ENCODE measurements around the gene CENPS. TPM values are rescaled to one million over a fixed set of nuclear protein-coding genes. Genes with fewer than 3 reads are reported as not detected.

CENPS gene
- total RNA-seq, 2 donors from 2014 or later: 23.1 to 30.8 TPM

DNA sequence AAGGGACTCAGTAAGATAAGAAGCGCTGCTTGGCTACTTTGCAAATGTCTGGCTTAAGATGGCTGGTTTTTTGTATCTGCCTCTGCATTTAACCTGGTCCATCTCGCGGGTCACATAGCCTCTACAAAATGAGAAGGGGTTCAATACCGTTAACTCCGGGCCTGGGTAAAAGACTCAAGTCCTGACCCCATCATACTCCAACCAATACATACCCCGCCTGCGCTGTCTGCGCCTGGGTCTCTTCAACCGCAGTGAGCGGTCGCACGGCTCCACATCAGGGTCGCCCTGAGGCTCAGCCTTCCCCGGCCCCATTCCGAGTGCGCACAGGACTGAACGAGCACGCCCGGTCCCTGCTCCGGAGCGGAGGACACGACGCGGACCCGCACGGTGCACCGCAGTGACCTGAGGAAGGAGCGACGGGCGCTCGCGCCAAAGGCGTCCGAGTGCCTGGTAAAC is 31.9 kb upstream of the CENPS start:
- H3K36me3 ChIP-seq (ENCODE audit: control insufficient read depth, insufficient read depth, low read length): peaks cover 18% of the 10 kb centered on the region
- H3K27me3 ChIP-seq (ENCODE audit: control insufficient read depth, insufficient read depth, low read length, poor library complexity, severe bottlenecking): no peaks in the 10 kb centered on the region
- peak overlapping the region; percentile 73 for H3K9ac ChIP-seq (ENCODE audit: extremely low read depth, low read length, poor library complexity, severe bottlenecking)
- H3K27ac ChIP-seq (ENCODE audit: low read depth, low read length): peak overlapping the region; percentile 78
- no peaks in the 10 kb centered on the region for H3K27me3 Mint-ChIP-seq (ENCODE audit: insufficient read depth)
- H3K27ac Mint-ChIP-seq: peak overlapping the region; percentile 95
- H3K4me3 Mint-ChIP-seq: peak overlapping the region; percentile 79
- peaks cover 28% of the 10 kb centered on the region for H3K36me3 Mint-ChIP-seq (ENCODE audit: low read depth)
- TF ChIP-seq, protein P1, sequence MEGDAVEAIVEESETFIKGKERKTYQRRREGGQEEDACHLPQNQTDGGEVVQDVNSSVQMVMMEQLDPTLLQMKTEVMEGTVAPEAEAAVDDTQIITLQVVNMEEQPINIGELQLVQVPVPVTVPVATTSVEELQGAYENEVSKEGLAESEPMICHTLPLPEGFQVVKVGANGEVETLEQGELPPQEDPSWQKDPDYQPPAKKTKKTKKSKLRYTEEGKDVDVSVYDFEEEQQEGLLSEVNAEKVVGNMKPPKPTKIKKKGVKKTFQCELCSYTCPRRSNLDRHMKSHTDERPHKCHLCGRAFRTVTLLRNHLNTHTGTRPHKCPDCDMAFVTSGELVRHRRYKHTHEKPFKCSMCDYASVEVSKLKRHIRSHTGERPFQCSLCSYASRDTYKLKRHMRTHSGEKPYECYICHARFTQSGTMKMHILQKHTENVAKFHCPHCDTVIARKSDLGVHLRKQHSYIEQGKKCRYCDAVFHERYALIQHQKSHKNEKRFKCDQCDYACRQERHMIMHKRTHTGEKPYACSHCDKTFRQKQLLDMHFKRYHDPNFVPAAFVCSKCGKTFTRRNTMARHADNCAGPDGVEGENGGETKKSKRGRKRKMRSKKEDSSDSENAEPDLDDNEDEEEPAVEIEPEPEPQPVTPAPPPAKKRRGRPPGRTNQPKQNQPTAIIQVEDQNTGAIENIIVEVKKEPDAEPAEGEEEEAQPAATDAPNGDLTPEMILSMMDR (conservative IDR thresholded peaks at IDR 0.05): no peak
- H3K4me3 ChIP-seq (ENCODE audit: low read length): peak overlapping the region; percentile 87
- peaks cover 9% of the 10 kb centered on the region for H3K9me3 ChIP-seq (ENCODE audit: control insufficient read depth, low read length)
- peaks cover 14% of the 10 kb centered on the region for H3K4me1 Mint-ChIP-seq
- DNase-seq: no peak
- H3K9me3 Mint-ChIP-seq: peaks cover 10% of the 10 kb centered on the region
- no peaks in the 10 kb centered on the region for H3K4me1 ChIP-seq (ENCODE audit: control insufficient read depth, insufficient read depth, low read length)
- 2 to 3% methylated on average over 17 to 34 of the region's 34 CpGs for WGBS, 2 experiments (ENCODE audit: insufficient coverage in 1 of 2, insufficient read length in 1 of 2)

DNA sequence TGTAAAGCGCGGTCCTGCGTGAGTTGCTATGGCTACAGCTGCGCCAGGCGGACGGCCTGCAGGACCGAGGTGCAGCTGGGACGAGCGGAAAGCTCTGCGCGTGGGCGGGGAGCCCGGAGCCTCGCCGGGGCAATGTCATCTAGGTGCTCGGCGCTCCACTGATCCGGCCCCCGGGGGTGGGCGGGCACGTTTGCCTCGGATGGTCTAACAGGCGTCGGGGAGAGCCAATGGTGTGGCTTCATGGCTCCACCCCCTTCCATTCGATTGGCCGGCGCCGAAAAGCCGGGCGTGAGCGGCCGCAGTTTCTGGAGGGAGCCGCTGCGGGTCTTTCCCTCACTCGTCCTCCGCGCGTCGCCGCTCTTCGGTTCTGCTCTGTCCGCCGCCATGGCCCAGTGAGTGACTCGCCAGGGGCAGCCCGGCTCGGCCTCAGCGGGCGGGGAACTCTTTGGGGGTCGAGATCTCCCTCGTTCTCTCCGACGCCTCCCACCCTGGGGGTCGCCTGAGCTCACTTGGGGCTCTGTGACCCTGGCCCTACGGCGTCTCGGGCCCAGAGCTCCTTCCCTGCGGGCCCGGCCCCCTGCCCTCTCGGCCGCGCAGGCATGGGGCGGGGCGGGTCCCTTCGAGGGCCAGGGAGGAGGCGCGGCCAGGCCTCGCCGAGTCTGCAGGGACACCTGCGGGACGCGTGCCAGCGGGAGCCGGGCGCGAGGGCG is 31.3 kb upstream of the CENPS start, which contains the start of gene PGD:
Gene PGD (plus strand): TSS at position 331 of the 710 bp plus-strand sequence. CDS start 54 bp downstream, at position 385.
- Mint-ChIP-seq H3K4me3 (peak within 1 kb of the TSS; percentile 79), H3K36me3 (ENCODE audit: low read depth) (peaks cover 32% of the 10 kb centered on the region), H3K27me3 (ENCODE audit: insufficient read depth) (no peaks in the 10 kb centered on the region), H3K4me1 (peaks cover 14% of the 10 kb centered on the region), H3K9me3 (peaks cover 8% of the 10 kb centered on the region), H3K27ac (peak within 1 kb of the TSS; percentile 95)
- peak; percentile 99 for DNase-seq
- TF ChIP-seq, protein P1 (conservative IDR thresholded peaks at IDR 0.05): peak; percentile 24
- Histone ChIP-seq H3K27ac (ENCODE audit: low read depth, low read length) (peak within 1 kb of the TSS; percentile 97), H3K9me3 (ENCODE audit: control insufficient read depth, low read length) (peaks cover 6% of the 10 kb centered on the region), H3K4me3 (ENCODE audit: low read length) (peak within 1 kb of the TSS; percentile 87), H3K4me1 (ENCODE audit: control insufficient read depth, insufficient read depth, low read length) (no peaks in the 10 kb centered on the region), H3K9ac (ENCODE audit: extremely low read depth, low read length, poor library complexity, severe bottlenecking) (peak within 1 kb of the TSS; percentile 73), H3K27me3 (ENCODE audit: control insufficient read depth, insufficient read depth, low read length, poor library complexity, severe bottlenecking) (no peaks in the 10 kb centered on the region), H3K36me3 (ENCODE audit: control insufficient read depth, insufficient read depth, low read length) (peaks cover 23% of the 10 kb centered on the region)
- WGBS, 2 experiments (ENCODE audit: insufficient coverage in 1 of 2, insufficient read length in 1 of 2): 0% methylated on average over 55 to 76 of the region's 76 CpGs

DNA sequence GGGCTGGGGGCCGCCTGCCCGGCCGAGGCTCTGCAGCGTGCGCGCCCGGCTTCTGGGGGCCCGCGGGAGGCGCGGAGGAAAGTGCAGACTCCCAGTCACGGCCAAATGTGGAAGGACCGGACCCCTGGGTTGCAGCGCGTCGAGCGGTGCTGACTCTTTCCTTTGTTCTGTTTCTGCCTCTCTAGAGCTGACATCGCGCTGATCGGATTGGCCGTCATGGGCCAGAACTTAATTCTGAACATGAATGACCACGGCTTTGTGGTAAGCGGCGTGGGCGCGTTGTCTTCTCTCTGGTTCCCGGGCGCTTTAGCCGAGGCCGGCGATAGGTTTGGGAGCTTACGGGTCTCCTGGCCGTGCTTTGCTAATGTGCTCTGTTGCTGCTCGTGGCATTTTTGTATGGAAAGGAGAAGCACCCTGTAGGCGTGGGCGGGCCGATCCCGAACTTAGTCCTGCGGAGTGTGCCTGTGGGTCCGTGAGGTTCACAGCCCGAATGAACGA is 30.7 kb upstream of the CENPS start:
- Mint-ChIP-seq H3K9me3 (peaks cover 2% of the 10 kb centered on the region), H3K27me3 (ENCODE audit: insufficient read depth) (no peaks in the 10 kb centered on the region), H3K36me3 (ENCODE audit: low read depth) (peaks cover 34% of the 10 kb centered on the region), H3K4me3 (peak overlapping the region; percentile 79), H3K27ac (peak overlapping the region; percentile 69), H3K4me1 (peaks cover 14% of the 10 kb centered on the region)
- WGBS, 2 experiments (ENCODE audit: insufficient coverage in 1 of 2, insufficient read length in 1 of 2): 0% methylated on average over 35 to 42 of the region's 42 CpGs
- peak overlapping the region; percentile 87 for H3K4me3 ChIP-seq (ENCODE audit: low read length)
- peak overlapping the region; percentile 73 for H3K9ac ChIP-seq (ENCODE audit: extremely low read depth, low read length, poor library complexity, severe bottlenecking)
- no peaks in the 10 kb centered on the region for H3K27me3 ChIP-seq (ENCODE audit: control insufficient read depth, insufficient read depth, low read length, poor library complexity, severe bottlenecking)
- peaks cover under 1% of the 10 kb centered on the region for H3K9me3 ChIP-seq (ENCODE audit: control insufficient read depth, low read length)
- peak overlapping the region; percentile 97 for H3K27ac ChIP-seq (ENCODE audit: low read depth, low read length)
- H3K4me1 ChIP-seq (ENCODE audit: control insufficient read depth, insufficient read depth, low read length): no peaks in the 10 kb centered on the region
- TF ChIP-seq, protein P1 (conservative IDR thresholded peaks at IDR 0.05): no peak
- no peak for DNase-seq
- H3K36me3 ChIP-seq (ENCODE audit: control insufficient read depth, insufficient read depth, low read length): peaks cover 30% of the 10 kb centered on the region
